Measurements from ENCODE around the gene RBP4.

Gene RBP4

GRCh38 chr10:93601146-93601773, at the start of gene RBP4:
TSS of gene RBP4 (minus strand) at chr10:93601235. CDS start at chr10:93601028, 207 bp downstream.
- DNase-seq = no peak

- no peak for DNase-seq
Measured at GRCh38 chr10:93639791-93640190, 38.8 kb upstream of the RBP4 start.

GRCh38 chr10:93630625-93631557, 29.9 kb upstream of the RBP4 start:
- DNase-seq = no peak

- no peak for DNase-seq
Measured at GRCh38 chr10:93629647-93630305, 28.7 kb upstream of the RBP4 start.

GRCh38 chr10:93628858-93629257, 27.8 kb upstream of the RBP4 start:
- no peak for DNase-seq

- DNase-seq = no peak
Measured at GRCh38 chr10:93622942-93623341, 21.9 kb upstream of the RBP4 start.

- no peak for DNase-seq
Measured at GRCh38 chr10:93620925-93621324, 19.9 kb upstream of the RBP4 start.

GRCh38 chr10:93615576-93616235, 14.7 kb upstream of the RBP4 start:
- DNase-seq = no peak

- DNase-seq = no peak
Measured at GRCh38 chr10:93614101-93614825, 13.2 kb upstream of the RBP4 start.

GRCh38 chr10:93613126-93613525, 12.1 kb upstream of the RBP4 start:
- no peak for DNase-seq

- DNase-seq = no peak
Measured at GRCh38 chr10:93612311-93612710, 11.3 kb upstream of the RBP4 start, which contains the start of gene PDE6C. TSS of gene PDE6C (plus strand) at chr10:93612537. CDS start at chr10:93612726, 189 bp downstream.

- DNase-seq = no peak
Measured at GRCh38 chr10:93608421-93608820, 7.4 kb upstream of the RBP4 start.

- DNase-seq = no peak
Measured at GRCh38 chr10:93604146-93604545, 3.1 kb upstream of the RBP4 start.

GRCh38 chr10:93603023-93603422, 2.0 kb upstream of the RBP4 start:
- no peak for DNase-seq

- no peak for DNase-seq
Measured at GRCh38 chr10:93601774-93602162, 733 bp upstream of the RBP4 start.

GRCh38 chr10:93600446-93601145, 439 bp downstream of the RBP4 start:
- DNase-seq = no peak

GRCh38 chr10:93599778-93600177, 1.3 kb downstream of the RBP4 start:
- no peak for DNase-seq

- DNase-seq = no peak
Measured at GRCh38 chr10:93599335-93599734, 1.7 kb downstream of the RBP4 start.

GRCh38 chr10:93598157-93598556, 2.9 kb downstream of the RBP4 start:
- DNase-seq = no peak

GRCh38 chr10:93597075-93597599, 3.9 kb downstream of the RBP4 start:
- DNase-seq = no peak

GRCh38 chr10:93596539-93596938, 4.5 kb downstream of the RBP4 start:
- no peak for DNase-seq

All from activated naive CD4-positive, alpha-beta T cell (primary cell).